GM19468 (cell line): Measurements from ENCODE around the gene FXYD1.

Experiments used
- ATAC-seq: cut with Tn5 transposase; IDR thresholded peaks from one replicate; pipeline ENCODE4 v1.9.1; 2021; ENCODE audit warnings: mild to moderate bottlenecking, moderate library complexity, moderate number of reproducible peaks; ENCODE audit not compliant: unreplicated experiment; ENCODE audit errors: extremely low read depth

Gene FXYD1

GRCh38 chr19:35106898-35107541 lies 31.6 kb upstream of the FXYD1 start:
- ATAC-seq, result no peak

GRCh38 chr19:35107545-35107944 lies 31.1 kb upstream of the FXYD1 start:
- no peak for ATAC-seq

- ATAC-seq, result no peak
Measured at GRCh38 chr19:35108730-35109129, 29.9 kb upstream of the FXYD1 start.

- no peak for ATAC-seq
Measured at GRCh38 chr19:35109395-35110112, 29.1 kb upstream of the FXYD1 start.

GRCh38 chr19:35110974-35111373 lies 27.6 kb upstream of the FXYD1 start:
- no peak for ATAC-seq

GRCh38 chr19:35112995-35113688 lies 25.5 kb upstream of the FXYD1 start:
- no peak for ATAC-seq

GRCh38 chr19:35114353-35115176 lies 24.1 kb upstream of the FXYD1 start:
- ATAC-seq, result no peak

GRCh38 chr19:35115177-35115951 lies 23.3 kb upstream of the FXYD1 start, which contains the start of gene FXYD3:
TSS of gene FXYD3 (plus strand) at chr19:35115823. CDS start at chr19:35119377, 3,554 bp downstream.
- ATAC-seq, result no peak

GRCh38 chr19:35116072-35116801 lies 22.4 kb upstream of the FXYD1 start:
- no peak for ATAC-seq

- ATAC-seq, result no peak
Measured at GRCh38 chr19:35117116-35117515, 21.5 kb upstream of the FXYD1 start.

- no peak for ATAC-seq
Measured at GRCh38 chr19:35117799-35118198, 20.8 kb upstream of the FXYD1 start.

GRCh38 chr19:35118268-35119020 lies 20.2 kb upstream of the FXYD1 start:
- ATAC-seq, result no peak

GRCh38 chr19:35119091-35119490 lies 19.5 kb upstream of the FXYD1 start:
- ATAC-seq, result no peak

- no peak for ATAC-seq
Measured at GRCh38 chr19:35119578-35120155, 19.0 kb upstream of the FXYD1 start.

- no peak for ATAC-seq
Measured at GRCh38 chr19:35120492-35120891, 18.1 kb upstream of the FXYD1 start.

GRCh38 chr19:35120898-35121297 lies 17.7 kb upstream of the FXYD1 start:
- ATAC-seq, result no peak

- no peak for ATAC-seq
Measured at GRCh38 chr19:35122687-35123551, 15.7 kb upstream of the FXYD1 start.
